ENCODE measurements around the gene ALAS1. TPM values are rescaled to one million over a fixed set of nuclear protein-coding genes. Genes with fewer than 3 reads are reported as not detected.
A peak's percentile ranks its signal among the peaks of the same experiment; 100 is the strongest.

ALAS1 gene
- polyA plus RNA-seq, 1 donor (not counting 4 experiments of a cell fraction or from before 2014, with no cell fraction given), result 74.1 TPM

DNA sequence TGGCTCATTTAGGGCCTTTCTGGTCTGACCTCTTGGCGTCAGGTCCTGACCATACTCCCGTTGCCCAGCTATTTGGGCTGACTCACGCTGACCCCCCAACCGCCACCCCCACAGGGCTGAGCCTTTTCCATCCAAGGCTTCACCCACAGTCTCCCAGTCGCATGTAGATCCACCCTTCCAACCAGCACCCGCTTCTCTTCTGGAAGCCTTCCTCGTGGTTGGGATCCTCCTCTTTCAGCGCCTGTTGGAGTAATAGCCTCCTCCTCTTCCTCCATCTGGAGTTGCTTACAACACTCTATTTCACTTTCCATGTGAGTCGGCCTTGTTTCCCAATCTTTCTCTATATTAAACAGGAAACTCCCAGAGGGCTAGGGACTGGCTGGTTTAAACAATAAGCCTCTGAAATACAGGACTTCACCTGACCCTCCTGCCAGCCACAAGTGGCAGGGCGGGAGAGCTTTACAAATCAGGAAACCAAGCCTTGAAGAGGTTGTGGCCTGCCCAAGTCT lies 2.1 kb upstream of the ALAS1 start:
- Histone ChIP-seq H3K4me3 (ENCODE audit: control insufficient read depth in 2 of 3, extremely low read depth in 1 of 3, insufficient read depth in 2 of 3, low read depth in 1 of 3, low read length in 3 of 3) (no peak overlapping the region), H3K79me2 (ENCODE audit: control insufficient read depth, insufficient read depth, low read length) (peaks cover 15% of the 10 kb centered on the region), H3K9me1 (ENCODE audit: control insufficient read depth, extremely low read depth, insufficient read depth, low read length) (no peaks in the 10 kb centered on the region), H3K9ac (ENCODE audit: control insufficient read depth, extremely low read depth, insufficient read depth, low read length) (no peak overlapping the region), H3K36me3 (ENCODE audit: control insufficient read depth in 2 of 2, extremely low read depth in 1 of 2, insufficient read depth in 2 of 2, low read length in 2 of 2) (peaks cover 0 to 8% of the 10 kb centered on the region in 2 experiments), H3K9me3 (ENCODE audit: control insufficient read depth, low read depth, low read length) (no peaks in the 10 kb centered on the region), H3K4me1 (ENCODE audit: control insufficient read depth, extremely low read depth, insufficient read depth, low read length) (peaks cover 23% of the 10 kb centered on the region), H4K20me1 (ENCODE audit: control insufficient read depth, extremely low read depth, insufficient read depth, low read length) (no peaks in the 10 kb centered on the region), H2AFZ (ENCODE audit: control insufficient read depth, low read length) (no peak overlapping the region), H3K4me2 (ENCODE audit: control insufficient read depth, extremely low read depth, insufficient read depth, low read depth, low read length) (no peak overlapping the region), H3K27ac (ENCODE audit: control insufficient read depth, insufficient read depth, low read length) (no peak overlapping the region), H3K27me3 (ENCODE audit: control insufficient read depth, extremely low read depth, insufficient read depth, low read length) (no peaks in the 10 kb centered on the region)
- no peak for DNase-seq (ENCODE audit: low read depth, low spot score)
- no peak for TF ChIP-seq EZH2 (IDR thresholded peaks at IDR 0.05; ENCODE audit: low read length)
- FAIRE-seq, result no peak
- dilution Hi-C loops (cut with MboI; ENCODE audit: extremely low pct_ligation_motif_present, low sequenced_read_pairs), result no loop called here

DNA sequence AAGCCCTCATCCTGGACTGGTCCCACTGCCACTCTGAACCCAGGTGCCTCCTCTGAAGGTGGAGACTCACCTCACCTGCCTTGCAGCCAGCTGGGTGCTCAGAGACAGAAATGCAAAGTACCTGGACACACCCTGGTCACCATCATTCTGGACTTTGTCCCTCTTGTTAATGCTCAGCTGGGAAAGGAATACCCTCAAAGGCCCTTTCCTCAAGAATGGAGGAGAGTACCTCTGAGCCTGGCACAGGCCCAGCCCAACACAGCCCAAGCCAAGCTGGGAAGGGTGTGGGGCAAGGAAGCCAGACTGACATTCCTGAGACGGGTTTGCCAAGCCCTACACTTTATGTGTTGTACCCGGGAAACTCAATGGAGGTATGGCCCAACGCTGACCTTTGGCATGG lies 983 bp upstream of the ALAS1 start:
- Histone ChIP-seq H3K79me2 (ENCODE audit: control insufficient read depth, insufficient read depth, low read length) (peaks cover 15% of the 10 kb centered on the region), H3K4me2 (ENCODE audit: control insufficient read depth, extremely low read depth, insufficient read depth, low read depth, low read length) (peak overlapping the region; percentile 83), H3K9me3 (ENCODE audit: control insufficient read depth, low read depth, low read length) (no peaks in the 10 kb centered on the region), H3K9ac (ENCODE audit: control insufficient read depth, extremely low read depth, insufficient read depth, low read length) (no peak overlapping the region), H3K27ac (ENCODE audit: control insufficient read depth, insufficient read depth, low read length) (peak overlapping the region; percentile 58), H4K20me1 (ENCODE audit: control insufficient read depth, extremely low read depth, insufficient read depth, low read length) (no peaks in the 10 kb centered on the region), H3K27me3 (ENCODE audit: control insufficient read depth, extremely low read depth, insufficient read depth, low read length) (no peaks in the 10 kb centered on the region), H3K4me3 (ENCODE audit: control insufficient read depth in 2 of 3, extremely low read depth in 1 of 3, insufficient read depth in 2 of 3, low read depth in 1 of 3, low read length in 3 of 3) (peak overlapping the region in 1 of 3 experiments; percentile 92), H2AFZ (ENCODE audit: control insufficient read depth, low read length) (no peak overlapping the region), H3K36me3 (ENCODE audit: control insufficient read depth in 2 of 2, extremely low read depth in 1 of 2, insufficient read depth in 2 of 2, low read length in 2 of 2) (peaks cover 4 to 12% of the 10 kb centered on the region in 2 experiments), H3K4me1 (ENCODE audit: control insufficient read depth, extremely low read depth, insufficient read depth, low read length) (peaks cover 23% of the 10 kb centered on the region), H3K9me1 (ENCODE audit: control insufficient read depth, extremely low read depth, insufficient read depth, low read length) (no peaks in the 10 kb centered on the region)
- TF ChIP-seq EZH2 (IDR thresholded peaks at IDR 0.05; ENCODE audit: low read length) (no peak), CTCF (optimal IDR thresholded peaks at IDR 0.05 in 1 of 3, IDR thresholded peaks at IDR 0.05 in 1 of 3, conservative IDR thresholded peaks at IDR 0.05 in 1 of 3; ENCODE audit: extremely low read depth in 1 of 3, insufficient read depth in 2 of 3, low read length in 3 of 3) (no peak)
- dilution Hi-C loops (cut with MboI; ENCODE audit: extremely low pct_ligation_motif_present, low sequenced_read_pairs), result no loop called here
- no peak for DNase-seq (ENCODE audit: low read depth, low spot score)
- FAIRE-seq, result peak; percentile 34

DNA sequence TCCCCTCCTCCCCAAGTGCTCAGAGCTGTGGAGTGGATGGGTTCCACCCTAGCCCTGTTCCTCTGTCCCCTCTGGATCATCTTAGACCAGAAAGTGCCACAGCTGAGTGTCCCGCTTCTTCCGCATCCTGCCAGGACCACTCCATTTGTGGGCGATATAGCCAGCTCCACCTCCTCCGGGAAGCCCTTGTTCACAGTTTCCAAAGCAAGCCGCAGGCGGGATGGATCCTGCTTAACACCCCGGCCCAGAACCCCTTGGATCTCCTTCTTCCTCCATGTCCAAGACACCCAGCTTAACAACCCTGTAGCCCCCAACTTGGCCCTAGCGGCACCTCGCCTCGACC lies 490 bp upstream of the ALAS1 start:
- Histone ChIP-seq H3K27ac (ENCODE audit: control insufficient read depth, insufficient read depth, low read length) (peak overlapping the region; percentile 58), H3K4me1 (ENCODE audit: control insufficient read depth, extremely low read depth, insufficient read depth, low read length) (peaks cover 23% of the 10 kb centered on the region)

More for the DNA sequence above, 490 bp upstream of the ALAS1 start:
- dilution Hi-C loops (cut with MboI; ENCODE audit: extremely low pct_ligation_motif_present, low sequenced_read_pairs), result no loop called here
- Histone ChIP-seq H3K4me2 (ENCODE audit: control insufficient read depth, extremely low read depth, insufficient read depth, low read depth, low read length) (peak overlapping the region; percentile 83), H3K9ac (ENCODE audit: control insufficient read depth, extremely low read depth, insufficient read depth, low read length) (peak overlapping the region; percentile 86), H3K79me2 (ENCODE audit: control insufficient read depth, insufficient read depth, low read length) (peaks cover 17% of the 10 kb centered on the region), H3K9me3 (ENCODE audit: control insufficient read depth, low read depth, low read length) (no peaks in the 10 kb centered on the region), H3K27me3 (ENCODE audit: control insufficient read depth, extremely low read depth, insufficient read depth, low read length) (no peaks in the 10 kb centered on the region), H2AFZ (ENCODE audit: control insufficient read depth, low read length) (peak overlapping the region; percentile 77), H3K36me3 (ENCODE audit: control insufficient read depth in 2 of 2, extremely low read depth in 1 of 2, insufficient read depth in 2 of 2, low read length in 2 of 2) (peaks cover 6 to 16% of the 10 kb centered on the region in 2 experiments), H3K4me3 (ENCODE audit: control insufficient read depth in 2 of 3, extremely low read depth in 1 of 3, insufficient read depth in 2 of 3, low read depth in 1 of 3, low read length in 3 of 3) (peak overlapping the region; percentile 40 to 92 (median 62)), H4K20me1 (ENCODE audit: control insufficient read depth, extremely low read depth, insufficient read depth, low read length) (no peaks in the 10 kb centered on the region), H3K9me1 (ENCODE audit: control insufficient read depth, extremely low read depth, insufficient read depth, low read length) (no peaks in the 10 kb centered on the region)
- DNase-seq (ENCODE audit: low read depth, low spot score), result no peak
- TF ChIP-seq EZH2 (IDR thresholded peaks at IDR 0.05; ENCODE audit: low read length), result no peak
- no peak for TF ChIP-seq CTCF (optimal IDR thresholded peaks at IDR 0.05 in 1 of 3, IDR thresholded peaks at IDR 0.05 in 1 of 3, conservative IDR thresholded peaks at IDR 0.05 in 1 of 3; ENCODE audit: extremely low read depth in 1 of 3, insufficient read depth in 2 of 3, low read length in 3 of 3)
- FAIRE-seq, result peak; percentile 13
